Measurements from ENCODE around the gene CELF4.

Gene CELF4

GRCh38 chr18:37419866-37420265 is 145.7 kb downstream of the CELF4 start:
- H3K9me3 ChIP-seq (ENCODE audit: control extremely low read depth in 1 of 5, control insufficient read depth in 4 of 5, insufficient read depth in 2 of 5, low read depth in 1 of 5, low read length in 4 of 5): no peaks in the 10 kb centered on the region
- POLR2A ChIA-PET: no interaction called here
- peaks cover 0 to 5% (median 0%) of the 10 kb centered on the region in 5 experiments for H3K27me3 ChIP-seq (replicated peaks in 2 of 5; ENCODE audit: control insufficient read depth in 4 of 5, insufficient read depth in 5 of 5, low read length in 4 of 5)
- no peak for DNase-seq
- no peaks in the 10 kb centered on the region for H3K36me3 ChIP-seq (ENCODE audit: control insufficient read depth in 4 of 4, insufficient read depth in 4 of 4, low read length in 3 of 4)
- WGBS (ENCODE audit: insufficient coverage): 99% methylated on average over 5 of the region's 7 CpGs
- peaks cover 0 to 8% (median 2%) of the 10 kb centered on the region in 4 experiments for H3K4me1 ChIP-seq (ENCODE audit: control extremely low read depth in 1 of 4, control insufficient read depth in 4 of 4, insufficient read depth in 4 of 4, low read length in 3 of 4)
- H3K4me3 ChIP-seq (ENCODE audit: control insufficient read depth in 1 of 7, extremely low read depth in 1 of 7, insufficient read depth in 4 of 7, low read depth in 2 of 7, low read length in 6 of 7): no peak overlapping the region
- H3K27ac ChIP-seq (ENCODE audit: insufficient read depth in 1 of 2, low read depth in 1 of 2, low read length in 2 of 2, poor library complexity in 1 of 2, severe bottlenecking in 2 of 2): no peak overlapping the region
- CTCF ChIA-PET: no interaction called here

DNA sequence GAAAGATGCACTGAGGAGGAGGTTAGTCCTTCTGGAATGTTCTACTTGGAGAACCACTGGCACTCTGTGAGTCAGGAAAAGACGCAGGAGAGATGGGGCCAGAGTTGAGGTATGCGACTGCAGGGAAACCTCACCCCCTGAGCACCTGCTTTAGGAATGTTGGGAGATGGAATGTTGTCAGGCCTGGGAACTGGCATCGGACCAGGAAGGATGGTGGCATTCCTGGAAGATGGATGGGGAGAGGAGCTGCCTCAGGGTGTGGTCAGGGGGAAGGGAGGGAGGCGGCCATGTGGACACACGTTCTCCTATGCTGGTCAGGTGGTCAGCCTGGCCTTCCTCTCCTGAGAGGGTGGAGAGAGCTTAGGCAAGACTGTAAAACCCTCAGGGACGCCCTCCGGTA is 146.3 kb downstream of the CELF4 start:
- Histone ChIP-seq H3K4me1 (ENCODE audit: control extremely low read depth in 1 of 4, control insufficient read depth in 4 of 4, insufficient read depth in 4 of 4, low read length in 3 of 4) (peaks cover 0 to 3% (median 1%) of the 10 kb centered on the region in 4 experiments), H3K36me3 (ENCODE audit: control insufficient read depth in 4 of 4, insufficient read depth in 4 of 4, low read length in 3 of 4) (no peaks in the 10 kb centered on the region), H3K27me3 (replicated peaks in 2 of 5; ENCODE audit: control insufficient read depth in 4 of 5, insufficient read depth in 5 of 5, low read length in 4 of 5) (peaks cover 0 to 5% (median 0%) of the 10 kb centered on the region in 5 experiments), H3K4me3 (ENCODE audit: control insufficient read depth in 1 of 7, extremely low read depth in 1 of 7, insufficient read depth in 4 of 7, low read depth in 2 of 7, low read length in 6 of 7) (no peak overlapping the region), H3K9me3 (ENCODE audit: control extremely low read depth in 1 of 5, control insufficient read depth in 4 of 5, insufficient read depth in 2 of 5, low read depth in 1 of 5, low read length in 4 of 5) (no peaks in the 10 kb centered on the region), H3K27ac (ENCODE audit: insufficient read depth in 1 of 2, low read depth in 1 of 2, low read length in 2 of 2, poor library complexity in 1 of 2, severe bottlenecking in 2 of 2) (no peak overlapping the region)
- no peak for DNase-seq
- ChIA-PET POLR2A (no interaction called here), CTCF (no interaction called here)
- 94% methylated on average over 7 of the region's 7 CpGs for WGBS (ENCODE audit: insufficient coverage)

DNA sequence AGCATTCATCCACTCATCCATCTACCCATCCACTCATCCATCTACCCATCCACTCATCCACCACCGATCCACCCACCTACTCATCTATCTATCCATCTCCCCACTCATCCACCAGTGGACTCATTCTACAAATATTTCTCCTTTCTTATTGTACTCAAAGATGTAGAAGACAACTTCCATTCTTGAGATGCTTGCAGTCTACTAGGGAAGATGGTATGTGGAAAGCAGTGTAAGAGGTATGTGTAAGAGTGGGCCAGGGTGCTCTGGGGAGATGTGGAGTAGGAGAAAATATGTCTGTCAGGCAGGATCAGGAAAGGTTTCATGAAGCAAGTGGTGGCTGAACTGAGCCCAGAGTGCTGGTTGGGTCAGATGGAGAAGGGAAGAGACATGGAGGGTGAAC is 150.8 kb downstream of the CELF4 start:
- ChIA-PET POLR2A (no interaction called here), CTCF (no interaction called here)
- H3K27ac ChIP-seq (ENCODE audit: insufficient read depth in 1 of 2, low read depth in 1 of 2, low read length in 2 of 2, poor library complexity in 1 of 2, severe bottlenecking in 2 of 2): no peak overlapping the region
- H3K9me3 ChIP-seq (ENCODE audit: control extremely low read depth in 1 of 5, control insufficient read depth in 4 of 5, insufficient read depth in 2 of 5, low read depth in 1 of 5, low read length in 4 of 5): no peaks in the 10 kb centered on the region
- H3K4me1 ChIP-seq (ENCODE audit: control extremely low read depth in 1 of 4, control insufficient read depth in 4 of 4, insufficient read depth in 4 of 4, low read length in 3 of 4): no peaks in the 10 kb centered on the region
- no peak for DNase-seq
- no peak overlapping the region for H3K4me3 ChIP-seq (ENCODE audit: control insufficient read depth in 1 of 7, extremely low read depth in 1 of 7, insufficient read depth in 4 of 7, low read depth in 2 of 7, low read length in 6 of 7)
- H3K36me3 ChIP-seq (ENCODE audit: control insufficient read depth in 4 of 4, insufficient read depth in 4 of 4, low read length in 3 of 4): no peaks in the 10 kb centered on the region
- no CpG with 5 or more reads among the region's 1 CpG for WGBS (ENCODE audit: insufficient coverage)
- H3K27me3 ChIP-seq (replicated peaks in 2 of 5; ENCODE audit: control insufficient read depth in 4 of 5, insufficient read depth in 5 of 5, low read length in 4 of 5): peaks cover 0 to 5% (median 0%) of the 10 kb centered on the region in 5 experiments

DNA sequence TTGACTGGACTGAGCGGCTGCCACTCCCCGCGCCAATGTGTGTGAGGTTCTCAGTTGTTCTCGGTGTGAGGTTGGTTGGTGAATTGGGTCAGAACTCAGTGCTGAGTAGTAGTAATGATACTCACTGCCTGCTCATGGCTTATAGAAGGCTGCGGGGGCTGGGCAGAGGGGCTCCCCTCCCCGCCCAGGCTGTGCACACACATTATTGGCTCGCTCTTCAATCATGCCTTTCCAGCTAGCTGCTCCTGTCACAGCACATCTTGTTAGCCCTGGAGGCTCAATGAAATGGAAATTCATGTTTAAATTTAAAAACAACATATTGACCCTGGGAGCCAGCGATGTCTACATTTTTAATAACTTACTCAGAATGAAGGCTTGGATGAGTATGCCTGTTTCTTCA is 152.8 kb downstream of the CELF4 start:
- H3K27ac ChIP-seq (ENCODE audit: insufficient read depth in 1 of 2, low read depth in 1 of 2, low read length in 2 of 2, poor library complexity in 1 of 2, severe bottlenecking in 2 of 2): no peak overlapping the region
- H3K4me3 ChIP-seq (ENCODE audit: control insufficient read depth in 1 of 7, extremely low read depth in 1 of 7, insufficient read depth in 4 of 7, low read depth in 2 of 7, low read length in 6 of 7): no peak overlapping the region
- POLR2A ChIA-PET: no interaction called here
- CTCF ChIA-PET: no interaction called here
- WGBS (ENCODE audit: insufficient coverage): 92% methylated on average over 7 of the region's 8 CpGs
- H3K9me3 ChIP-seq (ENCODE audit: control extremely low read depth in 1 of 5, control insufficient read depth in 4 of 5, insufficient read depth in 2 of 5, low read depth in 1 of 5, low read length in 4 of 5): no peaks in the 10 kb centered on the region
- H3K36me3 ChIP-seq (ENCODE audit: control insufficient read depth in 4 of 4, insufficient read depth in 4 of 4, low read length in 3 of 4): no peaks in the 10 kb centered on the region
- no peak for DNase-seq
- H3K4me1 ChIP-seq (ENCODE audit: control extremely low read depth in 1 of 4, control insufficient read depth in 4 of 4, insufficient read depth in 4 of 4, low read length in 3 of 4): no peaks in the 10 kb centered on the region
- peaks cover 0 to 2% (median 0%) of the 10 kb centered on the region in 5 experiments for H3K27me3 ChIP-seq (replicated peaks in 2 of 5; ENCODE audit: control insufficient read depth in 4 of 5, insufficient read depth in 5 of 5, low read length in 4 of 5)

DNA sequence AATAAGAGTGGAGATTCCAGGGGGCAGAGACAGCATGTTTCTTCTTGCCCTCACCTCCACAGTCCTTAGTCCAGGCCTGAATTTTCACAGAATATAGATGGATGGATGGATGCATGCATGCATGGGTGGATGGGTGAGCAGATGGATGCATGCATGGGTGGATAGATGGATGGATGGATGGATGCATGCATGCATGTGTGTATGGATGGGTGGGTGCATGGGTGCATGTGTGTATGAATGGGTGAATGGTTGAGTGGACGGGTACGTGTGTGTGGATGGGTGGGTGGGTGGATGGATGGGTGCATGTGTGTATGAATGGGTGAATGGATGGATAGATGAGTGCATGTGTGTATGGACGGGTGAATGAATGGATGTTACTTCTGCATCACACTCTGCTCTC is 153.3 kb downstream of the CELF4 start:
- no peaks in the 10 kb centered on the region for H3K4me1 ChIP-seq (ENCODE audit: control extremely low read depth in 1 of 4, control insufficient read depth in 4 of 4, insufficient read depth in 4 of 4, low read length in 3 of 4)
- POLR2A ChIA-PET: no interaction called here

DNA sequence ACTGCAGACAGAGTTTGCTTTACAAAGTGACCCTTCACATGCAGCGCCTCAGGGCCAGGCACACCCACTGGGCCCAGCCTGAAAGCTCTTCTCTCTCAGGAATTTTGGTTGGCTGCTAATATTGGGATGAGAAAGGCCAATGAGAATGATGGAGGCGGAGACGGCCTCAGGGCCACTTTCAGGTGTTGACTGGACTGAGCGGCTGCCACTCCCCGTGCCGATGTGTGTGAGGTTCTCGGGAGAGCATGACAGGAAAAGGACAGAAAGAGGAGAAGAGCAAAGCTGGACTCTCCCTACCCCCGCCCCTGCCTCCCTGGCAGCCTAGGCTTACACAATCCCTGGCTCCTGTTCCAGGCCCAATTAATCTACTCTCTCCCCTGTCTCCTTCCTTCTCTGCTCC is 155.7 kb downstream of the CELF4 start:
- Histone ChIP-seq H3K4me3 (ENCODE audit: control insufficient read depth in 1 of 7, extremely low read depth in 1 of 7, insufficient read depth in 4 of 7, low read depth in 2 of 7, low read length in 6 of 7) (no peak overlapping the region), H3K36me3 (ENCODE audit: control insufficient read depth in 4 of 4, insufficient read depth in 4 of 4, low read length in 3 of 4) (no peaks in the 10 kb centered on the region), H3K27me3 (replicated peaks in 2 of 5; ENCODE audit: control insufficient read depth in 4 of 5, insufficient read depth in 5 of 5, low read length in 4 of 5) (peaks cover 0 to 2% (median 0%) of the 10 kb centered on the region in 5 experiments), H3K27ac (ENCODE audit: insufficient read depth in 1 of 2, low read depth in 1 of 2, low read length in 2 of 2, poor library complexity in 1 of 2, severe bottlenecking in 2 of 2) (no peak overlapping the region), H3K4me1 (ENCODE audit: control extremely low read depth in 1 of 4, control insufficient read depth in 4 of 4, insufficient read depth in 4 of 4, low read length in 3 of 4) (no peaks in the 10 kb centered on the region), H3K9me3 (ENCODE audit: control extremely low read depth in 1 of 5, control insufficient read depth in 4 of 5, insufficient read depth in 2 of 5, low read depth in 1 of 5, low read length in 4 of 5) (no peaks in the 10 kb centered on the region)
- DNase-seq: no peak
- POLR2A ChIA-PET: no interaction called here
- CTCF ChIA-PET: no interaction called here
- WGBS (ENCODE audit: insufficient coverage): 94% methylated on average over 5 of the region's 8 CpGs

More for the DNA sequence above, 153.3 kb downstream of the CELF4 start:
- CTCF ChIA-PET: no interaction called here
- no peak for DNase-seq
- H3K27ac ChIP-seq (ENCODE audit: insufficient read depth in 1 of 2, low read depth in 1 of 2, low read length in 2 of 2, poor library complexity in 1 of 2, severe bottlenecking in 2 of 2): no peak overlapping the region
- H3K4me3 ChIP-seq (ENCODE audit: control insufficient read depth in 1 of 7, extremely low read depth in 1 of 7, insufficient read depth in 4 of 7, low read depth in 2 of 7, low read length in 6 of 7): no peak overlapping the region
- peaks cover 0 to 2% (median 0%) of the 10 kb centered on the region in 5 experiments for H3K27me3 ChIP-seq (replicated peaks in 2 of 5; ENCODE audit: control insufficient read depth in 4 of 5, insufficient read depth in 5 of 5, low read length in 4 of 5)
- H3K9me3 ChIP-seq (ENCODE audit: control extremely low read depth in 1 of 5, control insufficient read depth in 4 of 5, insufficient read depth in 2 of 5, low read depth in 1 of 5, low read length in 4 of 5): no peaks in the 10 kb centered on the region
- 72% methylated on average over 2 of the region's 3 CpGs for WGBS (ENCODE audit: insufficient coverage)
- no peaks in the 10 kb centered on the region for H3K36me3 ChIP-seq (ENCODE audit: control insufficient read depth in 4 of 4, insufficient read depth in 4 of 4, low read length in 3 of 4)

DNA sequence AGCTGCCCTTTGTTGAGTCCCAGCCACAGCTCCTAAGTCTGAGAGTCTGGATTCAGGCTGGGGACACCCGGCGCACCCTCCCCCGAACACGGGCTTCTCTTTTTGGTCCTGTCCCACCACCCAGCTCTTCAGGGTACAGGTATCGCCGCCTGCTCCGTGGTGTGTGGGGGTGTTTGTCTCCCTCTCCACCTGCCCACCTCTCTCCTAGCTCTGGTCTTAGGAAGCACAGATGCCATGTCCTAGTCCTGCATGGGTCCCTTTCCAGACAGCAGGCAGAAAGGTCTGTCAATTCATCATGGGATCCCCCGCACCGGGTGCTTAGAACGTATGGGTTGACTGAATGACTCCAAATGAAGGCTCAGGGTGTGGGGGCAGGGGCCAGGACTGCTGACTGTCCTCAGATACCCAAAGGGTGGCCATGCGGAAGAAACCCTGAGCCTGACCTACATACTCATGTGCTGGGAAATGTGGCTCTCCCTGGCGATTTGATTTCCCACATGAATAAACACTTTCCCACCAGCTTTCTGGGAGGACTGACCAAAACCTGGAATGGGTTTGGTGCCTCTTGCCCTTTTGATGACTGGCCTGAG is 156.8 kb downstream of the CELF4 start:
- ChIA-PET POLR2A (no interaction called here), CTCF (no interaction called here)
- 95% methylated on average over 10 of the region's 12 CpGs for WGBS (ENCODE audit: insufficient coverage)

More for the DNA sequence above, 156.8 kb downstream of the CELF4 start:
- Histone ChIP-seq H3K27me3 (replicated peaks in 2 of 5; ENCODE audit: control insufficient read depth in 4 of 5, insufficient read depth in 5 of 5, low read length in 4 of 5) (peaks cover 0 to 2% (median 0%) of the 10 kb centered on the region in 5 experiments), H3K36me3 (ENCODE audit: control insufficient read depth in 4 of 4, insufficient read depth in 4 of 4, low read length in 3 of 4) (no peaks in the 10 kb centered on the region), H3K9me3 (ENCODE audit: control extremely low read depth in 1 of 5, control insufficient read depth in 4 of 5, insufficient read depth in 2 of 5, low read depth in 1 of 5, low read length in 4 of 5) (no peaks in the 10 kb centered on the region), H3K4me1 (ENCODE audit: control extremely low read depth in 1 of 4, control insufficient read depth in 4 of 4, insufficient read depth in 4 of 4, low read length in 3 of 4) (no peaks in the 10 kb centered on the region), H3K4me3 (ENCODE audit: control insufficient read depth in 1 of 7, extremely low read depth in 1 of 7, insufficient read depth in 4 of 7, low read depth in 2 of 7, low read length in 6 of 7) (no peak overlapping the region), H3K27ac (ENCODE audit: insufficient read depth in 1 of 2, low read depth in 1 of 2, low read length in 2 of 2, poor library complexity in 1 of 2, severe bottlenecking in 2 of 2) (no peak overlapping the region)
- no peak for DNase-seq

Measured in common myeloid progenitor, CD34-positive (primary cell).